ENCODE measurements around the gene NCK2.

The NCK2 gene

DNA sequence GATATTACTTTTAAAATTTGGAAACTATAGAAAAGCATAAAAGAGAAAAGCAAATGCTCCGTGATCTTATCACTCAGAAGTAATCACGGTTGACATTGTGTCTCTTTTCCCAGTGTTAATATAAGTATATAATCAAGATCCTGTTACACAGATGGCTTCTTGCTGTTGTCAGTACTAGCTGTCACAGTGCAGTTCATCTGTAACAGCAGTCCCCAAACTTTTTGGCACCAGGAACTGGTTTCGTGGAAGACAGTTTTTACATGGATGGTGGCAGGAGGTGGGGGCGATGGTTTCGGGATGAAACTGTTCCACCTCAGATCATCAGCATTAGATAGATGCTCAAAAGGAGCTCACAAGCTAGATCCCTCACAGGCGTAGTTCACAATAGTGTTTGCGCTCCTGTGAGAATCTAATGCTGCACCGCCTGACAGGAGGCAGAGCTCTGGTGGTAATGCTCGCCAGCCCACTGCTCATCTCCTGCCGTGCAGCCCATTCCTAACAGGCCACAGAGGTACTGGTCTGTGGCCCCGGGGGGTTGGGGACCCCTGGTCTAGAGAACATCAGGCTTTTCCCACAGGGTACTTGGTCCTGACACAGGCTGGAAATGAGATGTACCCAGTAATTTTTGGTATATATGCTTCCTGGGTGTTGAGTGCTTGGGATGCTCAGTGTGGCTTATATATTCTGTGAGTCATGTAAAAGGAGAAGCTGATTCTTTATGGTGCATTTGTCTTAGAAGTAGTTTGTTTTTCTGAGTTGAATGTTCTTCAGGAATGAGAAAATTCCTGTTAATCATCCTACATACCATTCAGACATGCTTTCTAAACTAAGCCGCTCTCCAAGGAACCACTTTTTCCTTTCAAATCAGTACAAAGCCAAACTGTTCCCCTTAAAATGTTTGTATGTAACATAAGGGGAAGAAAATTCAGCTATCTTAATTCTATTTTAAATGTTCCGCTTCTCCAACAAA is 121.8 kb downstream of the NCK2 start:
- Mint-ChIP-seq H3K36me3 (ENCODE audit: low read depth) (peaks cover 79% of the 10 kb centered on the region), H3K9me3 (no peaks in the 10 kb centered on the region), H3K4me3 (no peak overlapping the region), H3K27me3 (no peaks in the 10 kb centered on the region), H3K27ac (peak overlapping the region; percentile 38), H3K4me1 (ENCODE audit: low read depth) (peaks cover 94% of the 10 kb centered on the region)
- no peak for DNase-seq

DNA sequence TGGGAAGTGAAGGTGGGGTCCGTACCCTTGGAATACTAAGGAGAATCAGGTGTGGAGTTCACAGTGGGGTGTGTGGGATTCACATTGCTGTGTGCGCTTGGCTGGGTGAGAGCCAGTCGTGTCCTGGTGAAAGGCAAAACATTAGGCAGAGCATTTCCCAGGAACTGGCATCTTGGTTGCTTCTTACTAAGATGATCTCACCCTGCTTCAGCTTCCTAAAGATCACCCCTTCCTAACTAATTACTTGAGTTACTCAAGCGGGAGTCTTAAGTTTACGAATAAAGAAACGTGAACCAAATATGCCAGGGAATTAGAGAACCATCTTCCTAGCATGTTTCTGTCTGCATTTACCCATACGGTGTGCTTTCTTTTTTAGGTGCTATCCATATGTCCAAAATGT is 122.9 kb downstream of the NCK2 start:
- peaks cover 95% of the 10 kb centered on the region for H3K4me1 Mint-ChIP-seq (ENCODE audit: low read depth)
- no peaks in the 10 kb centered on the region for H3K9me3 Mint-ChIP-seq
- no peak for DNase-seq
- no peaks in the 10 kb centered on the region for H3K27me3 Mint-ChIP-seq
- H3K27ac Mint-ChIP-seq, result peak overlapping the region; percentile 61
- no peak overlapping the region for H3K4me3 Mint-ChIP-seq
- H3K36me3 Mint-ChIP-seq (ENCODE audit: low read depth), result peaks cover 80% of the 10 kb centered on the region

DNA sequence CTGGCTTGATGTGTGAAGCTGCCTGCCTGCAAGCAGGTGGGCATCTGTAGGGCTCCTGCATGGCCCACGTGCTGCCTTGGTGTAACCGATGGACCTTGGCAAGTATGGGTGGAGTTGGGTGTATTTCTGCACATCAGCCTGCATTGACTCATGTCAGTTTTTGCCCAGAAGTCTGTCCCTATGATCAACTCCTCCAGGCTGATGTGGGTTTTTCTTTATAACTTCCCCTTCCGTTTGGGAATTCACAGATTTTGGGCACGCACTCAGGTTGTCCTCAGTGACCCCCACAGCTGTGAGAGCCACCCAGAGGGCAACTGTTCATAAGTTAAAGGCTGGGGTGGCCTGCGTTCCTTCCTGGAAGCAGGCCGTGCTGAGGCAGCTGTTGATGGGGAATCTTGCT is 123.3 kb downstream of the NCK2 start:
- no peak overlapping the region for H3K4me3 Mint-ChIP-seq

DNA sequence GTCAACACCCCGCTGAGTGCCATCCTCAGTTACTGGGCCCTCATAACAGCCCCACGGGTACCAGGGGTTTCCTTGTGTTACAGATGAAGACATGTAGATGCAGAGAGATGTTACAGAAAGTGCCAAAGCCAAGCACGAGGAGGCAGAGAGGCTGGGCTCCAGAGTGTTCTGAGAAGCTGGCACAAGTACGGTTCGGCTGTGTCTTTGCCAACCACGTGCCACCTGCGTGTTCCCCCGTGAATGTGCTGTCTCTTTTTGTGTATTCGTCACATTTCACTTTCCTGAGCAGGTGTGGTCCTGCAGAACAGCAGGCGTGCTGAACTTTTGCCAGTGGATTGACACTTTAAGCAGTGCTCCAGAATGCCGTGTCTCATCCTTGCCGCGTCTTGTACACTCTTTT is 124.6 kb downstream of the NCK2 start:
- H3K27ac Mint-ChIP-seq, result peak overlapping the region; percentile 71
- peaks cover 95% of the 10 kb centered on the region for H3K4me1 Mint-ChIP-seq (ENCODE audit: low read depth)
- peaks cover 75% of the 10 kb centered on the region for H3K36me3 Mint-ChIP-seq (ENCODE audit: low read depth)
- H3K9me3 Mint-ChIP-seq, result no peaks in the 10 kb centered on the region
- H3K4me3 Mint-ChIP-seq, result no peak overlapping the region
- DNase-seq, result no peak
- no peaks in the 10 kb centered on the region for H3K27me3 Mint-ChIP-seq

More for the DNA sequence above, 123.3 kb downstream of the NCK2 start:
- Mint-ChIP-seq H3K36me3 (ENCODE audit: low read depth) (peaks cover 80% of the 10 kb centered on the region), H3K27me3 (no peaks in the 10 kb centered on the region), H3K4me1 (ENCODE audit: low read depth) (peaks cover 95% of the 10 kb centered on the region), H3K9me3 (no peaks in the 10 kb centered on the region), H3K27ac (peak overlapping the region; percentile 61)
- no peak for DNase-seq

GRCh38 chr2:105870062-105870461 is 125.3 kb downstream of the NCK2 start:
- Mint-ChIP-seq H3K4me3 (no peak overlapping the region), H3K27ac (peak overlapping the region; percentile 67), H3K9me3 (no peaks in the 10 kb centered on the region), H3K36me3 (ENCODE audit: low read depth) (peaks cover 74% of the 10 kb centered on the region), H3K27me3 (no peaks in the 10 kb centered on the region), H3K4me1 (ENCODE audit: low read depth) (peaks cover 95% of the 10 kb centered on the region)
- no peak for DNase-seq

GRCh38 chr2:105870858-105871257 is 126.1 kb downstream of the NCK2 start:
- Mint-ChIP-seq H3K4me1 (ENCODE audit: low read depth) (peaks cover 96% of the 10 kb centered on the region), H3K27ac (peak overlapping the region; percentile 30), H3K27me3 (no peaks in the 10 kb centered on the region), H3K4me3 (no peak overlapping the region), H3K36me3 (ENCODE audit: low read depth) (peaks cover 78% of the 10 kb centered on the region), H3K9me3 (no peaks in the 10 kb centered on the region)
- DNase-seq, result no peak

GRCh38 chr2:105872142-105872728 is 127.5 kb downstream of the NCK2 start:
- Mint-ChIP-seq H3K36me3 (ENCODE audit: low read depth) (peaks cover 87% of the 10 kb centered on the region), H3K9me3 (no peaks in the 10 kb centered on the region), H3K4me3 (peak overlapping the region; percentile 51), H3K4me1 (ENCODE audit: low read depth) (peaks cover 98% of the 10 kb centered on the region), H3K27ac (peak overlapping the region; percentile 91), H3K27me3 (no peaks in the 10 kb centered on the region)
- no peak for DNase-seq

GRCh38 chr2:105872830-105873229 is 128.1 kb downstream of the NCK2 start:
- Mint-ChIP-seq H3K4me3 (peak overlapping the region; percentile 51), H3K9me3 (no peaks in the 10 kb centered on the region), H3K27me3 (no peaks in the 10 kb centered on the region), H3K4me1 (ENCODE audit: low read depth) (peaks cover 98% of the 10 kb centered on the region), H3K36me3 (ENCODE audit: low read depth) (peaks cover 87% of the 10 kb centered on the region), H3K27ac (peak overlapping the region; percentile 91)
- DNase-seq, result no peak

- Mint-ChIP-seq H3K4me1 (ENCODE audit: low read depth) (peaks cover 98% of the 10 kb centered on the region), H3K27me3 (no peaks in the 10 kb centered on the region), H3K4me3 (peak overlapping the region; percentile 51), H3K36me3 (ENCODE audit: low read depth) (peaks cover 87% of the 10 kb centered on the region), H3K27ac (peak overlapping the region; percentile 91), H3K9me3 (no peaks in the 10 kb centered on the region)
- DNase-seq, result no peak
Measured at GRCh38 chr2:105873281-105873680, 128.6 kb downstream of the NCK2 start.

- H3K4me1 Mint-ChIP-seq (ENCODE audit: low read depth), result peaks cover 98% of the 10 kb centered on the region
- H3K4me3 Mint-ChIP-seq, result peak overlapping the region; percentile 51
- peaks cover 87% of the 10 kb centered on the region for H3K36me3 Mint-ChIP-seq (ENCODE audit: low read depth)
- DNase-seq, result peak; percentile 73
- H3K27ac Mint-ChIP-seq, result peak overlapping the region; percentile 91
- H3K27me3 Mint-ChIP-seq, result no peaks in the 10 kb centered on the region
- H3K9me3 Mint-ChIP-seq, result no peaks in the 10 kb centered on the region
Measured at GRCh38 chr2:105873721-105874120, 129.0 kb downstream of the NCK2 start.

- peaks cover 89% of the 10 kb centered on the region for H3K36me3 Mint-ChIP-seq (ENCODE audit: low read depth)
- no peaks in the 10 kb centered on the region for H3K9me3 Mint-ChIP-seq
- DNase-seq, result no peak
- H3K4me1 Mint-ChIP-seq (ENCODE audit: low read depth), result peaks cover 98% of the 10 kb centered on the region
- peak overlapping the region; percentile 51 for H3K4me3 Mint-ChIP-seq
- H3K27ac Mint-ChIP-seq, result peak overlapping the region; percentile 91
- H3K27me3 Mint-ChIP-seq, result no peaks in the 10 kb centered on the region
Measured at GRCh38 chr2:105874466-105874865, 129.8 kb downstream of the NCK2 start.

DNA sequence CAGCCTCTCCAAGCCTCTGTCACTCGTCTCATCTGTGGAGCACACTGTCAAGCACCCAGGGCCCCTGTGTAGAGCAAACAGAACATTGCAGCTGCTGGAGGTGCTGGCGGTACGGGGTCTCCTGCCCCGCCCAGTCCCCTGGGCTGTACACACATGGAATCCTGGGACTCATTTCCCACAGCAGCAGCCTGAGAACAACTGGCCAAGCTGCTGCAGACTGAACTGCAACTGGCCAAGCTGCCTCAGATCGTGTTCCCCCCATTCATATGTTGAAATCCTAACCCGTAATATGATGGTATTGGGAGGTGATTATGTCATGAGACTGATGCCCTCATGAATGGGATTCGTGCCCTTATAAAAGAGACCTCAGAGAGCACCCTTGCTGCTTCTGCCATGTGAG is 130.5 kb downstream of the NCK2 start:
- H3K9me3 Mint-ChIP-seq, result no peaks in the 10 kb centered on the region
- no peak overlapping the region for H3K4me3 Mint-ChIP-seq
- no peaks in the 10 kb centered on the region for H3K27me3 Mint-ChIP-seq
- peak overlapping the region; percentile 84 for H3K27ac Mint-ChIP-seq
- peaks cover 99% of the 10 kb centered on the region for H3K4me1 Mint-ChIP-seq (ENCODE audit: low read depth)
- peaks cover 89% of the 10 kb centered on the region for H3K36me3 Mint-ChIP-seq (ENCODE audit: low read depth)
- no peak for DNase-seq

DNA sequence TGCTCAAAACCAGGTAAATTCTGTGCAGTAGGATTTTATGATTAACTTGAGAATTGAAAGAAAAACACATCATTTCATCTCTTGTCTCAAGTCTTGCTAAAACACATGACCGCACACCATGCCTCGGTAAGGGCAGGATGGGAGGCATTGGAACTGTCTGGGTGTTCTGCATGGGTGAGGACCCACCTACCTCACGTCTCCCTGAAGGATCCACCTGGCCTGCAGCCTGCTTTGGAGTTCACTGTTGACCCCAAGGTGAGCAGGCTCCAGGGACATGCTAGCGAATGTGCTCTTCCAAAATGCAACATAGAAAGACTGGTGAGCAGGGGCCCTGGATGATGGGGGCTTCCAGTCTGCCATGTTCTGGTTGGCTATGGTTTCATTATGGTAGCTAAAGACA is 131.5 kb downstream of the NCK2 start:
- Mint-ChIP-seq H3K9me3 (no peaks in the 10 kb centered on the region), H3K4me3 (no peak overlapping the region), H3K4me1 (ENCODE audit: low read depth) (peaks cover 94% of the 10 kb centered on the region), H3K27me3 (no peaks in the 10 kb centered on the region), H3K27ac (peak overlapping the region; percentile 84), H3K36me3 (ENCODE audit: low read depth) (peaks cover 91% of the 10 kb centered on the region)
- no peak for DNase-seq

DNA sequence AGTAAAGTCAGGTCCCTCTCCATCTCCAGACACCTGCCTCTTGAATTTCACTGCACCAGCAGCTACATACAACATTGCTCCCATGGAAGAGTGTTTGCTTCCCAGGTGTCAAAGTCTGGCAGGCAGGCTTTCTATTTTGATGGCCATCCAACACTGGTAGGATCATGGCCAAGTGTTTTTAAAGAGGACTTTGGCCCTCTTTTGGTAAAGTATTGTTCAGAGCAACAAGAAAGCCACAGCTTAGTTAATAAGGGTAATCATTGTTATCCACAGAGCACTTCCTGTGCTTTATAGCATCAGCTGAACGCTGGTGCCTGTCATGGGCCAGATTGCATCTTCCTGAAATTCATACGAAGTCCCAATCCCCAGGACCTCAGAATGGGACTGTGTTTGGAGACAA is 133.2 kb downstream of the NCK2 start:
- H3K4me1 Mint-ChIP-seq (ENCODE audit: low read depth), result peaks cover 96% of the 10 kb centered on the region
- peaks cover 93% of the 10 kb centered on the region for H3K36me3 Mint-ChIP-seq (ENCODE audit: low read depth)
- H3K9me3 Mint-ChIP-seq, result no peaks in the 10 kb centered on the region
- H3K27ac Mint-ChIP-seq, result peak overlapping the region; percentile 84
- DNase-seq, result no peak
- H3K4me3 Mint-ChIP-seq, result no peak overlapping the region
- H3K27me3 Mint-ChIP-seq, result no peaks in the 10 kb centered on the region
